IMR-90 (cell line): ENCODE results near the gene PPM1M. TPM values are rescaled to one million over a fixed set of nuclear protein-coding genes. Genes with fewer than 3 reads are reported as not detected.

Experiments
- ATAC-seq: fragments of 200-7000 bp; cut with Tn5 transposase; 2 replicates; pipeline ENCODE4 v1.9.1; 2020; ENCODE audit warnings: low read depth, mild to moderate bottlenecking, moderate library complexity
- BruUV-seq: library from RNA; stranded (reverse); fragments of 400-500 nt; replicated peaks from 2 replicates; lab custom pipeline; 2021; lab: Mats Ljungman, UMichigan
- CTCF ChIA-PET: fragments of 300-600 bp; formaldehyde crosslinking; extraction: SDS; loops from one replicate; lab custom pipeline; 2021; ENCODE audit warnings: antibody characterized with exemption; lab: Yijun Ruan, JAX
- POLR2A ChIA-PET: fragments of 300-600 bp; sonication (Branson Sonifier 250); formaldehyde crosslinking; loops from one replicate; lab custom pipeline; 2022; ENCODE audit warnings: antibody characterized with exemption; ENCODE audit not compliant: unreplicated experiment; lab: Charles Lee
- DNase-seq: peaks from one replicate; pipeline ENCODE4 v3.0.0; 2013
- H2AFZ ChIP-seq: replicated peaks from 2 replicates; pipeline ENCODE3; 2013; ENCODE audit warnings: low read length, mild to moderate bottlenecking; ENCODE audit not compliant: poor library complexity
- H2AK5ac ChIP-seq: 2 replicates; pipeline ENCODE4 v1.6.1; 2013; ENCODE audit warnings: low read depth, low read length, inconsistent platforms
- H2AK9ac ChIP-seq: replicated peaks from 2 replicates; pipeline ENCODE3; 2013; ENCODE audit warnings: mild to moderate bottlenecking, low read depth, low read length, moderate library complexity; ENCODE audit not compliant: poor library complexity
- H2BK120ac ChIP-seq: 2 replicates; pipeline ENCODE4 v1.6.1; 2013; ENCODE audit warnings: low read depth, low read length, inconsistent platforms
- H2BK15ac ChIP-seq: 3 replicates; pipeline ENCODE4 v1.6.1; 2013; ENCODE audit warnings: low read depth, low read length, inconsistent platforms
- H2BK20ac ChIP-seq: 2 replicates; pipeline ENCODE4 v1.6.1; 2013; ENCODE audit warnings: low read depth, mild to moderate bottlenecking, inconsistent platforms, low read length, moderate library complexity
- H2BK5ac ChIP-seq: 2 replicates; pipeline ENCODE4 v1.6.1; 2013; ENCODE audit warnings: mild to moderate bottlenecking, low read depth, low read length, inconsistent platforms; ENCODE audit not compliant: poor library complexity, severe bottlenecking
- H3K14ac ChIP-seq: replicated peaks from 2 replicates; pipeline ENCODE4 v1.6.1; 2013; ENCODE audit warnings: low read depth, low read length, inconsistent platforms
- H3K18ac ChIP-seq: 2 replicates; pipeline ENCODE4 v1.6.1; 2013; ENCODE audit warnings: low read depth, low read length, control low read depth
- H3K23ac ChIP-seq: 2 replicates; pipeline ENCODE4 v1.6.1; 2013; ENCODE audit warnings: low read depth, low read length, inconsistent platforms
- H3K27ac ChIP-seq: 2 replicates; pipeline ENCODE4 v1.5.1; 2013; ENCODE audit warnings: mild to moderate bottlenecking, control low read depth, low read length; ENCODE audit not compliant: insufficient read depth
- H3K27me3 ChIP-seq: 2 replicates; pipeline ENCODE4 v1.6.1; 2013; ENCODE audit warnings: low read length; ENCODE audit not compliant: control insufficient read depth, insufficient read depth
- H3K36me3 ChIP-seq: 2 replicates; pipeline ENCODE4 v1.6.1; 2013; ENCODE audit warnings: low read length, mixed read lengths; ENCODE audit not compliant: control insufficient read depth, insufficient read depth
- H3K4ac ChIP-seq: 2 replicates; pipeline ENCODE4 v1.6.1; 2013; ENCODE audit warnings: low read depth, low read length, inconsistent platforms
- H3K4me1 ChIP-seq: 2 replicates; pipeline ENCODE4 v1.6.1; 2013; ENCODE audit warnings: low read length, mixed read lengths; ENCODE audit not compliant: control insufficient read depth, insufficient read depth
- H3K4me2 ChIP-seq: 2 replicates; pipeline ENCODE4 v1.6.1; 2013; ENCODE audit warnings: low read depth, mild to moderate bottlenecking, control low read depth, low read length, moderate library complexity
- H3K4me3 ChIP-seq: 2 replicates; pipeline ENCODE4 v1.5.1; 2013; ENCODE audit warnings: low read depth, mild to moderate bottlenecking, control low read depth, low read length, moderate library complexity; ENCODE audit not compliant: insufficient read depth
- H3K56ac ChIP-seq: 2 replicates; pipeline ENCODE4 v1.6.1; 2013; ENCODE audit warnings: low read length, inconsistent platforms; ENCODE audit not compliant: insufficient read depth; ENCODE audit errors: extremely low read depth
- H3K79me1 ChIP-seq, 2 experiments: 2 replicates each; pipeline ENCODE4 v1.6.1; 2013; ENCODE audit warnings: low read length in 2 of 2, inconsistent platforms in 1 of 2, low read depth in 1 of 2
- H3K9ac ChIP-seq: 2 replicates; pipeline ENCODE4 v1.6.1; 2013; ENCODE audit warnings: low read depth, low read length, control low read depth
- H3K9me1 ChIP-seq: 2 replicates; pipeline ENCODE4 v1.6.1; 2013; ENCODE audit warnings: low read length, inconsistent platforms; ENCODE audit not compliant: insufficient read depth
- H3K9me3 ChIP-seq: 2 replicates; pipeline ENCODE4 v1.6.1; 2013; ENCODE audit warnings: low read length; ENCODE audit not compliant: control insufficient read depth, insufficient read depth
- H4K20me1 ChIP-seq: 2 replicates; pipeline ENCODE4 v1.6.1; 2013; ENCODE audit warnings: low read length, inconsistent platforms; ENCODE audit not compliant: insufficient read depth
- H4K5ac ChIP-seq: 2 replicates; pipeline ENCODE4 v1.6.1; 2013; ENCODE audit warnings: mild to moderate bottlenecking, low read depth, low read length, control low read depth
- H4K8ac ChIP-seq, 2 experiments: 2 replicates each; pipeline ENCODE4 v1.6.1; 2013; ENCODE audit warnings: low read depth in 2 of 2, low read length in 2 of 2, control low read depth in 1 of 2, inconsistent platforms in 1 of 2
- H4K91ac ChIP-seq: 2 replicates; pipeline ENCODE4 v1.6.1; 2013; ENCODE audit warnings: low read depth, low read length, inconsistent platforms; ENCODE audit not compliant: insufficient read depth
- BHLHE40 ChIP-seq: fragments of 150-350 bp; IDR thresholded peaks from 2 replicates; pipeline ENCODE4 v1.6.1; 2016; ENCODE audit warnings: mild to moderate bottlenecking, low read depth, low read length
- CEBPB ChIP-seq: IDR thresholded peaks from 2 replicates; pipeline ENCODE4 v1.6.1; 2012; ENCODE audit warnings: low read depth, low read length, improper control_type of control experiment
- CHD1 ChIP-seq: IDR thresholded peaks from 2 replicates; pipeline ENCODE4 v1.6.1; 2012; ENCODE audit warnings: low read depth, low read length, improper control_type of control experiment
- FOS ChIP-seq: fragments of 150-350 bp; IDR thresholded peaks from 2 replicates; pipeline ENCODE4 v1.6.1; 2016; ENCODE audit warnings: low read depth, low read length
- MAFK ChIP-seq: IDR thresholded peaks from 2 replicates; pipeline ENCODE4 v1.6.1; 2012; ENCODE audit warnings: low read depth, low read length, improper control_type of control experiment
- MAZ ChIP-seq: IDR thresholded peaks from 2 replicates; pipeline ENCODE4 v1.6.1; 2012; ENCODE audit warnings: low read depth, mild to moderate bottlenecking, low read length, improper control_type of control experiment, moderate library complexity, borderline replicate concordance
- MXI1 ChIP-seq: IDR thresholded peaks from 2 replicates; pipeline ENCODE4 v1.6.1; 2012; ENCODE audit warnings: low read depth, mild to moderate bottlenecking, low read length, moderate library complexity, borderline replicate concordance
- POLR2A ChIP-seq: IDR thresholded peaks from 2 replicates; pipeline ENCODE4 v1.6.1; 2012; ENCODE audit warnings: mild to moderate bottlenecking, low read depth, low read length
- RAD21 ChIP-seq: IDR thresholded peaks from 2 replicates; pipeline ENCODE4 v1.6.1; 2012; ENCODE audit warnings: low read length, improper control_type of control experiment
- RCOR1 ChIP-seq: IDR thresholded peaks from 2 replicates; pipeline ENCODE4 v1.6.1; 2012; ENCODE audit warnings: mild to moderate bottlenecking, low read length, improper control_type of control experiment; ENCODE audit not compliant: insufficient replicate concordance
- RFX5 ChIP-seq: IDR thresholded peaks from 2 replicates; pipeline ENCODE4 v1.8.0; 2012; ENCODE audit warnings: low read depth, mild to moderate bottlenecking, low read length, moderate library complexity
- SMC3 ChIP-seq: fragments of 150-350 bp; IDR thresholded peaks from 2 replicates; pipeline ENCODE4 v1.6.1; 2016; ENCODE audit warnings: low read depth, mild to moderate bottlenecking, antibody characterized with exemption, low read length, moderate library complexity
- WGBS, 2 experiments: methylation state at CpG; one replicate each; pipeline versions ENCODE4 v1.1.5 to v1.1.7; 2013; ENCODE audit warnings: missing lambda C conversion rate in 2 of 2; ENCODE audit not compliant: insufficient read length in 1 of 2; ENCODE audit errors: extremely low coverage in 2 of 2; 5-methylcytosine and 5-hydroxymethylcytosine counted together
- dilution Hi-C: fragments of 300-500 bp; cut with HindIII; formaldehyde crosslinking; loops from one replicate; pipeline ENCODE4 v1.14.3; 2018; ENCODE audit warnings: low sequenced_read_pairs; ENCODE audit not compliant: unreplicated experiment
- in situ Hi-C: fragments of 300-500 bp; cut with MboI; formaldehyde crosslinking; loops from 3 replicates; pipeline ENCODE4 v1.14.3; 2019; ENCODE audit warnings: low sequenced_read_pairs, inconsistent platforms, mixed read lengths
- intact Hi-C: fragments of 100-400 bp; cut with micrococcal nuclease; formaldehyde crosslinking; loops from 2 replicates; pipeline ENCODE4 v1.10.0; 2022
- polyA plus RNA-seq, 3 experiments: library from polyadenylated mRNA; depleted of rRNA; stranded (reverse); fragments of >200 nt; gene quantifications; 2 replicates each; pipeline ENCODE4 v1.2.3, GENCODE V29; 2012; ENCODE audit warnings: low replicate concordance in 1 of 3
- total RNA-seq: library from RNA; depleted of rRNA; stranded (reverse); fragments of >200 nt; gene quantifications from 2 replicates; pipeline ENCODE4 v1.2.3, GENCODE V29; 2012
- TF ChIP-seq, protein P1 (sequence below): fragments of 150-350 bp; IDR thresholded peaks from 2 replicates; pipeline ENCODE4 v1.6.1; 2016; ENCODE audit warnings: low read depth, mild to moderate bottlenecking, low read length, moderate library complexity, borderline replicate concordance
- TF ChIP-seq, protein P2 (sequence below): fragments of 150-350 bp; IDR thresholded peaks from 2 replicates; pipeline ENCODE4 v1.6.1; 2017; ENCODE audit warnings: mild to moderate bottlenecking, antibody characterized with exemption, low read length, low read depth
- TF ChIP-seq, protein P3 (sequence below): conservative IDR thresholded peaks from 2 replicates; pipeline ENCODE4 v1.5.1; 2012; ENCODE audit warnings: mild to moderate bottlenecking, low read depth, low read length, improper control_type of control experiment

The PPM1M gene
- total and polyA plus RNA-seq, 2 of the 4 experiments (the other 2 are of a cell fraction), result 12.2 to 18.1 TPM

DNA sequence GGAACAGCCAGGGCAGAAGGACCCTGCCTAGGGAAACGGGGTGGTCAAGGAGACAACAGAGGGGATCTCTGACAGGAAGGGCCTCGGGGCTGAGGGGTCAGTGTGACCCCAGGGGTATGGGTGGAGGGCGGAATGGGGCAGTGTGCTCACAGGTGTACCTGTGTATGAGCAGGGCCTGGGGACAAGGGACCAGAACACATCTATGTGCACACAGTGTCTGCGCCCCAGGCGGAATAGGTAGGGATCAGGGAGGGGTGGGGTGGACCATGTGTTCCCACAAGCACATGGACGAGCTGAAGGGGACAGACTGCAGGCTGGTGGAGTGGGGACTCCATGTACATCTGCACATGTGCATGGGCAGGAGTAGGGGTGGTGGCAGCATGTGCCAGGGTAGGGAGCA lies 15.1 kb upstream of the PPM1M start:
- Histone ChIP-seq H3K9me1 (peaks cover 2% of the 10 kb centered on the region), H4K91ac (no peak overlapping the region), H3K4ac (no peak overlapping the region), H3K27ac (no peak overlapping the region), H3K4me3 (no peak overlapping the region), H2BK20ac (no peak overlapping the region), H2AK5ac (no peak overlapping the region), H3K36me3 (peaks cover 60% of the 10 kb centered on the region), H2AK9ac (no peak overlapping the region), H3K79me1 (peaks cover 8 to 38% of the 10 kb centered on the region in 2 experiments), H4K5ac (no peak overlapping the region), H3K56ac (no peak overlapping the region), H3K4me2 (no peak overlapping the region), H3K9me3 (no peaks in the 10 kb centered on the region), H4K20me1 (peaks cover 37% of the 10 kb centered on the region), H2BK5ac (no peak overlapping the region), H3K18ac (no peak overlapping the region), H2BK15ac (no peak overlapping the region), H3K23ac (no peak overlapping the region), H3K9ac (no peak overlapping the region), H2AFZ (no peak overlapping the region), H3K4me1 (no peaks in the 10 kb centered on the region), H3K14ac (no peak overlapping the region), H3K27me3 (no peaks in the 10 kb centered on the region), H2BK120ac (no peak overlapping the region), H4K8ac (no peak overlapping the region)
- in situ Hi-C loops (loop anchor here (5.0 kb wide), 1 partner anchor 112 kb away; no protein-coding TSS in a partner anchor), intact Hi-C loops (no loop called here), dilution Hi-C loops (no loop called here)
- no peak for ATAC-seq
- WGBS, 2 experiments, result 94% methylated on average over 5 of the region's 6 CpGs; no CpG with 5 or more reads in 1 of the 2 experiments
- BruUV-seq, result no TSS peak
- ChIA-PET CTCF (interaction anchor here (0.6 to 0.7 kb wide), 2 partner anchors 11 to 109 kb away, joined by 3 to 4 read pairs; no protein-coding TSS in a partner anchor), POLR2A (no interaction called here)
- no peak for DNase-seq
- TF ChIP-seq RCOR1, result no peak
- no peak for TF ChIP-seq BHLHE40
- TF ChIP-seq, protein P1, sequence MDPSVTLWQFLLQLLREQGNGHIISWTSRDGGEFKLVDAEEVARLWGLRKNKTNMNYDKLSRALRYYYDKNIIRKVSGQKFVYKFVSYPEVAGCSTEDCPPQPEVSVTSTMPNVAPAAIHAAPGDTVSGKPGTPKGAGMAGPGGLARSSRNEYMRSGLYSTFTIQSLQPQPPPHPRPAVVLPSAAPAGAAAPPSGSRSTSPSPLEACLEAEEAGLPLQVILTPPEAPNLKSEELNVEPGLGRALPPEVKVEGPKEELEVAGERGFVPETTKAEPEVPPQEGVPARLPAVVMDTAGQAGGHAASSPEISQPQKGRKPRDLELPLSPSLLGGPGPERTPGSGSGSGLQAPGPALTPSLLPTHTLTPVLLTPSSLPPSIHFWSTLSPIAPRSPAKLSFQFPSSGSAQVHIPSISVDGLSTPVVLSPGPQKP, result no peak
- no peak for TF ChIP-seq POLR2A
- no peak for TF ChIP-seq FOS
- no peak for TF ChIP-seq RFX5
- no peak for TF ChIP-seq MAZ
- no peak for TF ChIP-seq CHD1
- TF ChIP-seq, protein P2, sequence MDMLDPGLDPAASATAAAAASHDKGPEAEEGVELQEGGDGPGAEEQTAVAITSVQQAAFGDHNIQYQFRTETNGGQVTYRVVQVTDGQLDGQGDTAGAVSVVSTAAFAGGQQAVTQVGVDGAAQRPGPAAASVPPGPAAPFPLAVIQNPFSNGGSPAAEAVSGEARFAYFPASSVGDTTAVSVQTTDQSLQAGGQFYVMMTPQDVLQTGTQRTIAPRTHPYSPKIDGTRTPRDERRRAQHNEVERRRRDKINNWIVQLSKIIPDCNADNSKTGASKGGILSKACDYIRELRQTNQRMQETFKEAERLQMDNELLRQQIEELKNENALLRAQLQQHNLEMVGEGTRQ, result no peak
- no peak for TF ChIP-seq MAFK
- TF ChIP-seq MXI1, result no peak
- TF ChIP-seq CEBPB, result no peak
- no peak for TF ChIP-seq RAD21
- TF ChIP-seq SMC3, result no peak
- TF ChIP-seq, protein P3, sequence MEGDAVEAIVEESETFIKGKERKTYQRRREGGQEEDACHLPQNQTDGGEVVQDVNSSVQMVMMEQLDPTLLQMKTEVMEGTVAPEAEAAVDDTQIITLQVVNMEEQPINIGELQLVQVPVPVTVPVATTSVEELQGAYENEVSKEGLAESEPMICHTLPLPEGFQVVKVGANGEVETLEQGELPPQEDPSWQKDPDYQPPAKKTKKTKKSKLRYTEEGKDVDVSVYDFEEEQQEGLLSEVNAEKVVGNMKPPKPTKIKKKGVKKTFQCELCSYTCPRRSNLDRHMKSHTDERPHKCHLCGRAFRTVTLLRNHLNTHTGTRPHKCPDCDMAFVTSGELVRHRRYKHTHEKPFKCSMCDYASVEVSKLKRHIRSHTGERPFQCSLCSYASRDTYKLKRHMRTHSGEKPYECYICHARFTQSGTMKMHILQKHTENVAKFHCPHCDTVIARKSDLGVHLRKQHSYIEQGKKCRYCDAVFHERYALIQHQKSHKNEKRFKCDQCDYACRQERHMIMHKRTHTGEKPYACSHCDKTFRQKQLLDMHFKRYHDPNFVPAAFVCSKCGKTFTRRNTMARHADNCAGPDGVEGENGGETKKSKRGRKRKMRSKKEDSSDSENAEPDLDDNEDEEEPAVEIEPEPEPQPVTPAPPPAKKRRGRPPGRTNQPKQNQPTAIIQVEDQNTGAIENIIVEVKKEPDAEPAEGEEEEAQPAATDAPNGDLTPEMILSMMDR, result no peak
